Measurements from ENCODE around the gene FAR2.
"Not testable (repeated sequence)": the region's sequence is repeated elsewhere in the genome, so short reads cannot be mapped to it uniquely, and the experiment has no call there.

FAR2 gene

GRCh38 chr12:29113101-29113500, 36.0 kb upstream of the FAR2 start:
- TF ChIP-seq CTCF (IDR thresholded peaks at IDR 0.05; ENCODE audit: low read depth, low read length), result no peak
- H3K9me3 ChIP-seq, result no peaks in the 10 kb centered on the region
- H3K36me3 ChIP-seq, result no peaks in the 10 kb centered on the region
- no peaks in the 10 kb centered on the region for H3K4me1 ChIP-seq
- no peak for DNase-seq
- H3K27me3 ChIP-seq, result no peaks in the 10 kb centered on the region
- H3K4me3 ChIP-seq (ENCODE audit: low read depth, low read length), result no peak overlapping the region

DNA sequence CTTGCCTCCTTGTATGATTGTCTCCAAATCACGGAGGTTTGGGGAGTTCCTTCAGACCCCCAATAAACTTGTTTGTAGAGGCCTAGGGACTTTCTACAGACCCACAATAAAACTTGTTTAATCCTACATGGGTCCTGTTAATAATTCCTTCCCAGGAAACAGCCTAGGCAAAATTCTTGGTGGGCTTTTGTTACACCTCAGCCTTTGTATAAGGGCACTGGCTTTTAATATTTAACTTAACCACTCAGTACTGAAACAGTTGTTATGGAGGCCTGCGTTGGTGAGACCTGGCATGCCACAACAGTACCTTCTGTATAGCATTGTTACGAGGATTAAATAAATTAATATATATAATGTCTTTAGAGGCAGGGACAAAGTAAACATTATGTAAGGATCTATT, 32.7 kb upstream of the FAR2 start:
- no peak overlapping the region for H3K4me3 ChIP-seq (ENCODE audit: low read depth, low read length)
- TF ChIP-seq CTCF (IDR thresholded peaks at IDR 0.05; ENCODE audit: low read depth, low read length), result no peak
- DNase-seq, result no peak
- no peaks in the 10 kb centered on the region for H3K27me3 ChIP-seq
- H3K36me3 ChIP-seq, result no peaks in the 10 kb centered on the region
- no peaks in the 10 kb centered on the region for H3K9me3 ChIP-seq
- no peaks in the 10 kb centered on the region for H3K4me1 ChIP-seq

- H3K27me3 ChIP-seq, result no peaks in the 10 kb centered on the region
- H3K9me3 ChIP-seq, result no peaks in the 10 kb centered on the region
- peaks cover 19% of the 10 kb centered on the region for H3K4me1 ChIP-seq
- DNase-seq, result no peak
- TF ChIP-seq CTCF (IDR thresholded peaks at IDR 0.05; ENCODE audit: low read depth, low read length), result no peak
- no peaks in the 10 kb centered on the region for H3K36me3 ChIP-seq
- no peak overlapping the region for H3K4me3 ChIP-seq (ENCODE audit: low read depth, low read length)
Observed at GRCh38 chr12:29131539-29131938, 17.5 kb upstream of the FAR2 start.

DNA sequence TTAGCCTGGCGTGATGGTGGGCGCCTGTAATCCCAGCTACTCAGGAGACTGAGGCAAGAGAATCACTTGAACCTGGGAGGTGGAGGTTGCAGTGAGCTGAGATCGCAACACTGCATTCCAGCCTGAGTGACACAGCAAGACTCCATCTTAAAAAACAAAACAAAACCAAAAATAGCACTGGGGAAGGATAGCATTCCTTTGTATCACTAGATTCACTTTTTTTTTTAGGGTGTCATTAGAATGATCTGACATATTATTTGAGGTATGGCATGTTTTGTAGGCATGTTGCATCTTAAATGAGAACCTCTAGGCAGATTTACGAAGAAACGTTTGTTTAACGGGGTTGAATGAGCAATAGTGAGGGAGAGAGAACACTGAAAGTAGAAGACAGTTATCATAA, 16.8 kb upstream of the FAR2 start:
- no peak for DNase-seq
- H3K4me1 ChIP-seq, result peaks cover 19% of the 10 kb centered on the region
- H3K9me3 ChIP-seq, result no peaks in the 10 kb centered on the region
- H3K36me3 ChIP-seq, result no peaks in the 10 kb centered on the region
- no peak for TF ChIP-seq CTCF (IDR thresholded peaks at IDR 0.05; ENCODE audit: low read depth, low read length)
- H3K27me3 ChIP-seq, result no peaks in the 10 kb centered on the region
- no peak overlapping the region for H3K4me3 ChIP-seq (ENCODE audit: low read depth, low read length)

DNA sequence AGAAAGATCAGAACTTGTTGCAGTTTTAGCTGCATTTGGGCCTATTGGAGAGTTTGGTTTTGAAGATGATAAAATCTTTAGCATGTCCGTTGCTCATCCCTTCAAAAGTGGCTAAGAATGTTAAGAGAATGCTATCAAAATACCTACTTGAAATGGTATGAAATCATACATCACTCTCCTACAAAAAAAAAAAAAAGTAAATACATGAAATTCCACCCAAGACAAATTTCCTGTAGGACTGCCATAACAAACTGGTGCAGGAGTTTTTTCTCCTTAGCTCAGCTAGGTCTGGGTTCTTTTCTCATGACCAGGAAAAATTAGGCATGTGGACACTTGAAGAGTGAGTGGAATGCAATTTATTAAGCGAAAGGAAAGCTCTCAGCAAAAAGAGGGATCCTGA, 15.9 kb upstream of the FAR2 start:
- H3K4me3 ChIP-seq (ENCODE audit: low read depth, low read length), result no peak overlapping the region
- no peaks in the 10 kb centered on the region for H3K27me3 ChIP-seq
- no peak for TF ChIP-seq CTCF (IDR thresholded peaks at IDR 0.05; ENCODE audit: low read depth, low read length)
- H3K36me3 ChIP-seq, result no peaks in the 10 kb centered on the region
- no peaks in the 10 kb centered on the region for H3K9me3 ChIP-seq
- H3K4me1 ChIP-seq, result peaks cover 18% of the 10 kb centered on the region
- no peak for DNase-seq

DNA sequence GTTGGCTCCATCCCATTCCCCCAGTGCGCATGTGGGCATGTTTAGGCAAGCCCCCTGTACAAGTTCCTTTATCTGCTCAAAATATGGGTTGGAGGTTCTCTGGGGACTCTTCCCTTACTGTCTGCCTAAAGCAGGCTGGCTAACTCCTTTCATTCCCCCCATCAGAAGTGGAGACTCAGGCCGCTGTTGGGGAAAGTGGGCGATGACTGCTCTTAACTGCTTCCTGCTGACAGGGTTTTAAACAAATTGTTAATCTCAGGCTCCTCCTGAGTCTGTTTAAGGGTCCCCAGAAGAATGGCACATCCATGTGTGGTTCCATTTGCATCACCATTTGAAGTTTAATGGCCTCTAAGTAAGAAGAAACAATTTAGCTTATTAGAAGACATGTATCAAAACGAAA, 15.4 kb upstream of the FAR2 start:
- no peak for TF ChIP-seq CTCF (IDR thresholded peaks at IDR 0.05; ENCODE audit: low read depth, low read length)
- H3K27me3 ChIP-seq, result no peaks in the 10 kb centered on the region
- H3K36me3 ChIP-seq, result no peaks in the 10 kb centered on the region
- no peaks in the 10 kb centered on the region for H3K9me3 ChIP-seq
- no peak overlapping the region for H3K4me3 ChIP-seq (ENCODE audit: low read depth, low read length)
- peaks cover 13% of the 10 kb centered on the region for H3K4me1 ChIP-seq
- DNase-seq, result no peak

GRCh38 chr12:29138256-29138655, 10.8 kb upstream of the FAR2 start:
- not testable (repeated sequence) for H3K9me3 ChIP-seq; H3K4me1 ChIP-seq; H3K4me3 ChIP-seq (ENCODE audit: low read depth, low read length); H3K36me3 ChIP-seq; H3K27me3 ChIP-seq; DNase-seq

GRCh38 chr12:29138855-29139254, 10.2 kb upstream of the FAR2 start:
- not testable (repeated sequence) for H3K4me3 ChIP-seq (ENCODE audit: low read depth, low read length); H3K27me3 ChIP-seq; H3K4me1 ChIP-seq; H3K36me3 ChIP-seq; H3K9me3 ChIP-seq; DNase-seq
